ENCODE measurements around the gene EMC7.

EMC7 gene

GRCh38 chr15:34046471-34047145 lies 55.1 kb downstream of the EMC7 start:
- H3K36me3 ChIP-seq = no peaks in the 10 kb centered on the region
- H3K4me1 ChIP-seq = peaks cover 0 to 7% (median 0%) of the 10 kb centered on the region in 4 donors
- peaks cover 0 to 13% (median 0%) of the 10 kb centered on the region in 3 donors for H3K9me3 ChIP-seq
- intact Hi-C loops (cut with DNase I; ENCODE audit: low total_unique reads) = no loop called here
- no peak for TF ChIP-seq CTCF (IDR thresholded peaks at IDR 0.05)
- no peak overlapping the region for H3K4me3 ChIP-seq
- H3K27ac ChIP-seq = no peak overlapping the region
- no peak for DNase-seq
- H3K27me3 ChIP-seq = no peaks in the 10 kb centered on the region

- H3K9me3 ChIP-seq = no peaks in the 10 kb centered on the region
- no peak for TF ChIP-seq CTCF (IDR thresholded peaks at IDR 0.05)
- no peak for DNase-seq
- no peak overlapping the region for H3K27ac ChIP-seq
- no peak overlapping the region for H3K4me3 ChIP-seq
- H3K4me1 ChIP-seq = peaks cover 0 to 11% (median 3%) of the 10 kb centered on the region in 4 donors
- no peaks in the 10 kb centered on the region for H3K27me3 ChIP-seq
- H3K36me3 ChIP-seq = no peaks in the 10 kb centered on the region
- intact Hi-C loops (cut with DNase I; ENCODE audit: low total_unique reads) = no loop called here
Observed at GRCh38 chr15:34043813-34044212, 57.8 kb downstream of the EMC7 start.

GRCh38 chr15:34043391-34043790 lies 58.3 kb downstream of the EMC7 start:
- intact Hi-C loops (cut with DNase I; ENCODE audit: low total_unique reads) = no loop called here
- peaks cover 0 to 11% (median 2%) of the 10 kb centered on the region in 4 donors for H3K4me1 ChIP-seq
- no peaks in the 10 kb centered on the region for H3K27me3 ChIP-seq
- H3K4me3 ChIP-seq = no peak overlapping the region
- TF ChIP-seq CTCF (IDR thresholded peaks at IDR 0.05) = no peak
- no peak overlapping the region for H3K27ac ChIP-seq
- H3K36me3 ChIP-seq = no peaks in the 10 kb centered on the region
- no peak for DNase-seq
- H3K9me3 ChIP-seq = no peaks in the 10 kb centered on the region

- Histone ChIP-seq H3K27me3 (no peaks in the 10 kb centered on the region), H3K36me3 (no peaks in the 10 kb centered on the region), H3K4me3 (peak overlapping the region; percentile 72 to 90), H3K9me3 (no peaks in the 10 kb centered on the region), H3K27ac (peak overlapping the region; percentile 81 to 91), H3K4me1 (peaks cover 0 to 11% (median 8%) of the 10 kb centered on the region in 4 donors)
- TF ChIP-seq CTCF (IDR thresholded peaks at IDR 0.05) = no peak
- intact Hi-C loops (cut with DNase I; ENCODE audit: low total_unique reads) = no loop called here
- DNase-seq = no peak
Observed at GRCh38 chr15:34039790-34040113, 61.9 kb downstream of the EMC7 start.

- H3K4me1 ChIP-seq = peaks cover 0 to 11% (median 8%) of the 10 kb centered on the region in 4 donors
- no peaks in the 10 kb centered on the region for H3K36me3 ChIP-seq
- intact Hi-C loops (cut with DNase I; ENCODE audit: low total_unique reads) = no loop called here
- no peak for TF ChIP-seq CTCF (IDR thresholded peaks at IDR 0.05)
- peak in 1 of 2 donors; percentile 68 for DNase-seq
- H3K4me3 ChIP-seq = peak within 1 kb of the TSS; percentile 72 to 90
- H3K27me3 ChIP-seq = no peaks in the 10 kb centered on the region
- no peaks in the 10 kb centered on the region for H3K9me3 ChIP-seq
- H3K27ac ChIP-seq = peak within 1 kb of the TSS; percentile 81 to 91
Observed at GRCh38 chr15:34038871-34039789, 62.5 kb downstream of the EMC7 start, which contains the start of gene AVEN. AVEN (minus strand) TSS chr15:34039204; CDS start chr15:34039046, 158 bp downstream.

All from tibial artery (tissue), 4 donors.